ENCODE measurements around the gene ARRDC4.
A peak's percentile ranks its signal among the peaks of the same experiment; 100 is the strongest.

ARRDC4 gene

GRCh38 chr15:97994236-97994635 is 33.7 kb downstream of the ARRDC4 start:
- DNase-seq (ENCODE audit: low read depth): no peak
- no peak for TF ChIP-seq CTCF (conservative IDR thresholded peaks at IDR 0.05; ENCODE audit: low read depth, low read length)
- H3K4me3 ChIP-seq (ENCODE audit: low read depth, low read length): no peak overlapping the region

- TF ChIP-seq CTCF (conservative IDR thresholded peaks at IDR 0.05; ENCODE audit: low read depth, low read length): no peak
- no peak overlapping the region for H3K4me3 ChIP-seq (ENCODE audit: low read depth, low read length)
- DNase-seq (ENCODE audit: low read depth): no peak
Measured at GRCh38 chr15:97995192-97995591, 34.7 kb downstream of the ARRDC4 start.

- no peak overlapping the region for H3K4me3 ChIP-seq (ENCODE audit: low read depth, low read length)
- DNase-seq (ENCODE audit: low read depth): peak; percentile 19
- TF ChIP-seq CTCF (conservative IDR thresholded peaks at IDR 0.05; ENCODE audit: low read depth, low read length): peak; percentile 42
Measured at GRCh38 chr15:97995881-97996603, 35.5 kb downstream of the ARRDC4 start.

- TF ChIP-seq CTCF (conservative IDR thresholded peaks at IDR 0.05; ENCODE audit: low read depth, low read length): no peak
Measured at GRCh38 chr15:97998307-97999071, 38.0 kb downstream of the ARRDC4 start.

GRCh38 chr15:98000249-98001203 is 40.0 kb downstream of the ARRDC4 start:
- DNase-seq (ENCODE audit: low read depth): peak; percentile 5
- TF ChIP-seq CTCF (conservative IDR thresholded peaks at IDR 0.05; ENCODE audit: low read depth, low read length): no peak
- H3K4me3 ChIP-seq (ENCODE audit: low read depth, low read length): no peak overlapping the region

More at GRCh38 chr15:97998307-97999071, 38.0 kb downstream of the ARRDC4 start:
- H3K4me3 ChIP-seq (ENCODE audit: low read depth, low read length): no peak overlapping the region
- no peak for DNase-seq (ENCODE audit: low read depth)

GRCh38 chr15:98001663-98002194 is 41.2 kb downstream of the ARRDC4 start:
- no peak overlapping the region for H3K4me3 ChIP-seq (ENCODE audit: low read depth, low read length)
- TF ChIP-seq CTCF (conservative IDR thresholded peaks at IDR 0.05; ENCODE audit: low read depth, low read length): no peak
- DNase-seq (ENCODE audit: low read depth): no peak
